ENCODE results near the gene NRXN3.

DNA sequence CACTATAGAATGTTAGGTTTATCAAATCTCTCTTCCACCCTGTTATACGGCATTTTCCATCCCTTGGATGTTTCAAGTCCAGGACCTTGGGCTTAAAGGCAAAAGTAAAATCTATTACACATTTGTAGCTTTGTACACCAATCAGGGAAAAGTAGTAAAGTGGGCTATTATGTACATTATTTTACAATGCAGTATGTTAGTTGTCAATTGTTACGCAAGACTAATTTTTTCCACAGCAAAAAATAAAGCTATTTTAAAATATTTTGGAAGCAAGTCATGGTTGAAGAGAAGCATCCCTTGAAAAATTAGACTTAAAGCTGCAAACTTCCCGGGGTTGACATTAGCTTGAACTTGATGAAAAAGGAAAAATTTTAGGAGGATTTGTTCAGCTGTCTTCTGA lies 1564.9 kb downstream of the NRXN3 start:
- TF ChIP-seq, protein P1, sequence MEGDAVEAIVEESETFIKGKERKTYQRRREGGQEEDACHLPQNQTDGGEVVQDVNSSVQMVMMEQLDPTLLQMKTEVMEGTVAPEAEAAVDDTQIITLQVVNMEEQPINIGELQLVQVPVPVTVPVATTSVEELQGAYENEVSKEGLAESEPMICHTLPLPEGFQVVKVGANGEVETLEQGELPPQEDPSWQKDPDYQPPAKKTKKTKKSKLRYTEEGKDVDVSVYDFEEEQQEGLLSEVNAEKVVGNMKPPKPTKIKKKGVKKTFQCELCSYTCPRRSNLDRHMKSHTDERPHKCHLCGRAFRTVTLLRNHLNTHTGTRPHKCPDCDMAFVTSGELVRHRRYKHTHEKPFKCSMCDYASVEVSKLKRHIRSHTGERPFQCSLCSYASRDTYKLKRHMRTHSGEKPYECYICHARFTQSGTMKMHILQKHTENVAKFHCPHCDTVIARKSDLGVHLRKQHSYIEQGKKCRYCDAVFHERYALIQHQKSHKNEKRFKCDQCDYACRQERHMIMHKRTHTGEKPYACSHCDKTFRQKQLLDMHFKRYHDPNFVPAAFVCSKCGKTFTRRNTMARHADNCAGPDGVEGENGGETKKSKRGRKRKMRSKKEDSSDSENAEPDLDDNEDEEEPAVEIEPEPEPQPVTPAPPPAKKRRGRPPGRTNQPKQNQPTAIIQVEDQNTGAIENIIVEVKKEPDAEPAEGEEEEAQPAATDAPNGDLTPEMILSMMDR (IDR thresholded peaks at IDR 0.05; ENCODE audit: insufficient read depth, low read depth, low read length): no peak
- TF ChIP-seq EZH2 (IDR thresholded peaks at IDR 0.05; ENCODE audit: insufficient read depth, low read length): no peak

Measured in astrocyte (in vitro differentiated cells and primary cell).